K562 (cell line): ENCODE measurements around the gene PCSK5. TPM values are rescaled to one million over a fixed set of nuclear protein-coding genes. Genes with fewer than 3 reads are reported as not detected.

Experiments
- ATAC-seq: fragments of 200-7000 bp; cut with Tn5 transposase; 3 replicates; pipeline ENCODE4 v1.9.1; 2020; ENCODE audit warnings: moderate library complexity
- BruUV-seq: library from RNA; stranded (reverse); fragments of 400-500 nt; replicated peaks from 2 replicates; lab custom pipeline; 2021; lab: Mats Ljungman, UMichigan
- CTCF ChIA-PET: fragments of 300-600 bp; formaldehyde crosslinking; extraction: SDS; loops from one replicate; lab custom pipeline; 2021; ENCODE audit warnings: low intra/inter-chr PET ratio; lab: Yijun Ruan, JAX
- POLR2A ChIA-PET: fragments of 300-600, 350-650 bp; sonication (Branson Sonifier 250); formaldehyde crosslinking; extraction: SDS; loops from one replicate; lab custom pipeline; 2021; ENCODE audit warnings: antibody characterized with exemption, inconsistent platforms; lab: Yijun Ruan, JAX
- DNase-seq, 4 experiments: peaks; one replicate each; pipeline versions ENCODE4 v3.0.0 to v3.0.0-alpha.2; 2011 to 2018; ENCODE audit warnings: low spot score in 3 of 4, mixed read lengths in 3 of 4; ENCODE audit errors: extremely low read depth in 1 of 4
- FAIRE-seq: peaks from 2 replicates; lab custom pipeline; 2011; peaks lifted over from hg19 to GRCh38; lab: Jason Lieb, UNC
- H2AFZ ChIP-seq: 2 replicates; pipeline ENCODE4 v1.6.0; 2011; ENCODE audit warnings: low read depth, low read length, control low read depth, inconsistent platforms
- H3K27ac ChIP-seq: fragments of 200-600 bp; 3 replicates; pipeline ENCODE4 v1.8.0; 2011; ENCODE audit warnings: low read depth, mild to moderate bottlenecking, control low read depth, inconsistent platforms, low read length, moderate library complexity, mixed read lengths; ENCODE audit errors: extremely low read depth
- H3K27me3 ChIP-seq, 2 experiments: fragments of 300-600 bp in 1 of 2; 2 replicates in 1 of 2; 3 replicates in 1 of 2; pipeline versions ENCODE4 v1.6.0 to v1.8.0; 2011; ENCODE audit warnings: inconsistent platforms in 2 of 2, low read length in 2 of 2, mild to moderate bottlenecking in 1 of 2, mixed read lengths in 1 of 2, moderate library complexity in 1 of 2; ENCODE audit not compliant: control insufficient read depth in 2 of 2, insufficient read depth in 2 of 2
- H3K36me3 ChIP-seq: fragments of 300-600 bp; 3 replicates; pipeline ENCODE4 v1.8.0; 2011; ENCODE audit warnings: mild to moderate bottlenecking, low read length, inconsistent platforms; ENCODE audit not compliant: control insufficient read depth, insufficient read depth
- H3K4me1 ChIP-seq, 2 experiments: fragments of 200-600 bp in 1 of 2; replicated peaks in 1 of 2; 2 replicates in 1 of 2; 3 replicates in 1 of 2; pipeline versions ENCODE4 v1.5.1 to v1.8.0; 2011; ENCODE audit warnings: inconsistent platforms in 2 of 2, low read length in 2 of 2, mild to moderate bottlenecking in 1 of 2, mixed read lengths in 1 of 2, moderate library complexity in 1 of 2; ENCODE audit not compliant: control insufficient read depth in 2 of 2, insufficient read depth in 2 of 2
- H3K4me2 ChIP-seq: 2 replicates; pipeline ENCODE4 v1.6.1; 2011; ENCODE audit warnings: low read length, control low read depth, inconsistent platforms, mixed read lengths; ENCODE audit not compliant: insufficient read depth
- H3K4me3 ChIP-seq: fragments of 200-600 bp; sonication (generic), shearing (Covaris generic); 2 replicates; pipeline ENCODE4 v1.5.1; 2016; ENCODE audit warnings: control low read depth, inconsistent platforms
- H3K79me2 ChIP-seq: fragments of 200-600 bp; 3 replicates; pipeline ENCODE4 v1.8.0; 2011; ENCODE audit warnings: low read length, inconsistent platforms; ENCODE audit not compliant: control insufficient read depth, insufficient read depth
- H3K9ac ChIP-seq, 2 experiments: 2 replicates each; pipeline versions ENCODE4 v1.6.0 to v1.6.1; 2011; ENCODE audit warnings: low read depth in 2 of 2, low read length in 2 of 2, control low read depth in 1 of 2, inconsistent platforms in 1 of 2, mild to moderate bottlenecking in 1 of 2, mixed read lengths in 1 of 2; ENCODE audit not compliant: insufficient read depth in 1 of 2
- H3K9me1 ChIP-seq: one replicate; pipeline ENCODE4 v1.6.0; 2011; ENCODE audit warnings: inconsistent platforms, mild to moderate bottlenecking, low read length, moderate library complexity; ENCODE audit not compliant: control insufficient read depth, insufficient read depth
- H3K9me3 ChIP-seq: replicated peaks from 2 replicates; pipeline ENCODE4 v1.5.1; 2011; ENCODE audit warnings: low read depth, low read length, inconsistent platforms; ENCODE audit not compliant: control insufficient read depth, insufficient read depth
- H4K20me1 ChIP-seq: replicated peaks from 2 replicates; pipeline ENCODE4 v1.6.1; 2011; ENCODE audit warnings: low read length, inconsistent platforms, mixed read lengths; ENCODE audit not compliant: control insufficient read depth, insufficient read depth
- CAMTA2 ChIP-seq: fragments of 250-450 bp; sonication (Bioruptor Pico); conservative IDR thresholded peaks from 2 replicates; pipeline ENCODE4 v1.5.1; 2022
- CTCF ChIP-seq, 3 experiments: IDR thresholded peaks in 2 of 3; conservative IDR thresholded peaks in 1 of 3; 2 replicates each; pipeline ENCODE4 v1.5.1; 2011 to 2012; ENCODE audit warnings: low read length in 3 of 3, mild to moderate bottlenecking in 3 of 3, control low read depth in 2 of 3, improper control_type of control experiment in 1 of 3, inconsistent platforms in 1 of 3, low read depth in 1 of 3, mixed read lengths in 1 of 3, moderate library complexity in 1 of 3; ENCODE audit not compliant: insufficient read depth in 2 of 3
- POLR3G ChIP-seq: IDR thresholded peaks from 2 replicates; pipeline ENCODE4 v1.6.1; 2011; ENCODE audit not compliant: insufficient read length, insufficient replicate concordance; ENCODE audit errors: extremely low read depth
- ZNF511 ChIP-seq: sonication (generic); formaldehyde crosslinking; IDR thresholded peaks from 2 replicates; pipeline ENCODE4 v1.8.0; 2022; ENCODE audit warnings: mild to moderate bottlenecking, missing genetic modification reagents
- ZNF740 ChIP-seq, 3 experiments: fragments of 200-800 bp in 1 of 3; sonication (Bioruptor generic) in 1 of 3; sonication (generic) in 1 of 3; formaldehyde crosslinking in 1 of 3; IDR thresholded peaks; 2 replicates each; pipeline versions ENCODE4 v1.6.1 to v1.8.0; 2016 to 2022; ENCODE audit warnings: mild to moderate bottlenecking in 2 of 3, missing compliant biosample characterization in 2 of 3, missing genetic modification characterization in 2 of 3, missing genetic modification reagents in 1 of 3
- WGBS: fragments of 100-300 bp; shearing (Covaris generic); methylation state at CpG from one replicate; pipeline ENCODE4 v1.1.6; 2016; ENCODE audit warnings: low coverage, mixed read lengths; ENCODE audit not compliant: insufficient coverage; ENCODE audit errors: missing lambda C conversion rate; 5-methylcytosine and 5-hydroxymethylcytosine counted together
- in situ Hi-C: fragments of 300-500 bp; cut with MboI; formaldehyde crosslinking; loops from 4 replicates; pipeline ENCODE4 v1.15.0; 2018; ENCODE audit warnings: inconsistent platforms, mixed read lengths
- intact Hi-C: fragments of 100-400 bp; cut with micrococcal nuclease; formaldehyde crosslinking; loops from 2 replicates; pipeline ENCODE4 v1.14.2; 2022
- polyA plus RNA-seq, 8 experiments: library from polyadenylated mRNA; depleted of rRNA in 4 of 8; stranded (reverse) in 5 of 8; unstranded in 3 of 8; fragments of >200 nt; fragmentation: Nextera tagmentation in 2 of 8; fragmentation: Illumina TruSeq in 1 of 8; extraction: Ambion mirVana in 2 of 8; extraction: Trizol in 1 of 8; gene quantifications; 2 replicates each; pipeline versions ENCODE4 v1.2.1 to v1.2.3, GENCODE V29; 2011 to 2014; ENCODE audit warnings: inconsistent platforms in 1 of 8, missing spikeins in 1 of 8
- total RNA-seq, 7 experiments: library from RNA; depleted of rRNA in 6 of 7; stranded (reverse); fragments of >200 nt in 6 of 7; fragmentation: Illumina TruSeq in 2 of 7; extraction: Trizol in 2 of 7; gene quantifications; 2 replicates each; pipeline versions ENCODE4 v1.2.1 to v1.2.3, GENCODE V29; 2011 to 2021; ENCODE audit warnings: low replicate concordance in 1 of 7
- TF ChIP-seq, protein P1 (sequence below): conservative IDR thresholded peaks from 2 replicates; pipeline ENCODE4 v1.6.1; 2011; ENCODE audit warnings: low read depth, mild to moderate bottlenecking, low read length; ENCODE audit not compliant: control insufficient read depth

Gene PCSK5
- total and polyA plus RNA-seq, 9 of the 15 experiments (the other 6 are each of a cell fraction or from before 2014, with no cell fraction given): not detected

DNA sequence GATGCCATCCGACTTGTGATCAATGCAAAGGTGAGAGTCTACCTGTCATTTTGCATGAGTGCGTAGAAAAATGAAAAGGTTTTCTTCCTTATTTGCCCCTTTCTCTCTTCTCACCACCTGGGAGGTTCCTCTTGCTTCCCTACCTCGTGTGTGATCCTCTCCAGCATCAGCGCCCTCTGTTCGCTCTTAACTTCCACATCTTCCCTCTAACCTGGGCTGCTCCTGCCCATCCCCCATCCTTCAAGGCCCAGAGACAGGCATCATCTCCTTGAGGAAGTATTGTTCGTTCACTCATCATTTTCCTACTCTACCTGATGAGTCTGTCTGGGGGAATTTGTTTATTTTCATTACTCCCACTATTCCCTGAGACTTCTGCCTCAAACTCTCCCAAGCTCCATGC lies 447.9 kb downstream of the PCSK5 start:
- H4K20me1 ChIP-seq: no peaks in the 10 kb centered on the region
- H3K27me3 ChIP-seq: no peaks in the 10 kb centered on the region; a peak in 2 of 5 replicates
- DNase-seq: no peak
- in situ Hi-C loops: no loop called here
- ATAC-seq: no peak
- H3K4me3 ChIP-seq: no peak overlapping the region
- no peaks in the 10 kb centered on the region for H3K9me1 ChIP-seq
- intact Hi-C loops: no loop called here
- H3K36me3 ChIP-seq: no peaks in the 10 kb centered on the region
- no peaks in the 10 kb centered on the region for H3K9me3 ChIP-seq
- BruUV-seq: no TSS peak
- no peak for TF ChIP-seq POLR3G
- TF ChIP-seq, protein P1, sequence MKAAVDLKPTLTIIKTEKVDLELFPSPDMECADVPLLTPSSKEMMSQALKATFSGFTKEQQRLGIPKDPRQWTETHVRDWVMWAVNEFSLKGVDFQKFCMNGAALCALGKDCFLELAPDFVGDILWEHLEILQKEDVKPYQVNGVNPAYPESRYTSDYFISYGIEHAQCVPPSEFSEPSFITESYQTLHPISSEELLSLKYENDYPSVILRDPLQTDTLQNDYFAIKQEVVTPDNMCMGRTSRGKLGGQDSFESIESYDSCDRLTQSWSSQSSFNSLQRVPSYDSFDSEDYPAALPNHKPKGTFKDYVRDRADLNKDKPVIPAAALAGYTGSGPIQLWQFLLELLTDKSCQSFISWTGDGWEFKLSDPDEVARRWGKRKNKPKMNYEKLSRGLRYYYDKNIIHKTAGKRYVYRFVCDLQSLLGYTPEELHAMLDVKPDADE: no peak
- no peak for TF ChIP-seq ZNF511 (CRISPR knock-in tag)
- no peak for TF ChIP-seq CTCF (IDR thresholded peaks at IDR 0.05 in 2 of 3, conservative IDR thresholded peaks at IDR 0.05 in 1 of 3; ENCODE audit: insufficient read depth in 2 of 3, low read depth in 1 of 3, low read length in 3 of 3)
- TF ChIP-seq ZNF740 (CRISPR knock-in tag; IDR thresholded peaks at IDR 0.05): no peak
- TF ChIP-seq ZNF740 (tag; IDR thresholded peaks at IDR 0.05): no peak
- no peak for TF ChIP-seq CAMTA2 (CRISPR knock-in tag)
- no peak overlapping the region for H3K9ac ChIP-seq
- no peak for FAIRE-seq
- no peaks in the 10 kb centered on the region for H3K79me2 ChIP-seq
- no peak overlapping the region for H3K4me2 ChIP-seq
- CTCF ChIA-PET: no interaction called here
- WGBS: 23% methylated on average over 6 of the region's 6 CpGs
- H3K4me1 ChIP-seq: no peaks in the 10 kb centered on the region; a peak in 1 of 5 replicates
- H2AFZ ChIP-seq: no peak overlapping the region
- POLR2A ChIA-PET: interaction anchor here (1.0 kb wide), 1 partner anchor 21 kb away, joined by 3 read pairs; no protein-coding TSS in a partner anchor
- no peak overlapping the region for H3K27ac ChIP-seq
